ENCODE measurements around the gene KRT78.

DNA sequence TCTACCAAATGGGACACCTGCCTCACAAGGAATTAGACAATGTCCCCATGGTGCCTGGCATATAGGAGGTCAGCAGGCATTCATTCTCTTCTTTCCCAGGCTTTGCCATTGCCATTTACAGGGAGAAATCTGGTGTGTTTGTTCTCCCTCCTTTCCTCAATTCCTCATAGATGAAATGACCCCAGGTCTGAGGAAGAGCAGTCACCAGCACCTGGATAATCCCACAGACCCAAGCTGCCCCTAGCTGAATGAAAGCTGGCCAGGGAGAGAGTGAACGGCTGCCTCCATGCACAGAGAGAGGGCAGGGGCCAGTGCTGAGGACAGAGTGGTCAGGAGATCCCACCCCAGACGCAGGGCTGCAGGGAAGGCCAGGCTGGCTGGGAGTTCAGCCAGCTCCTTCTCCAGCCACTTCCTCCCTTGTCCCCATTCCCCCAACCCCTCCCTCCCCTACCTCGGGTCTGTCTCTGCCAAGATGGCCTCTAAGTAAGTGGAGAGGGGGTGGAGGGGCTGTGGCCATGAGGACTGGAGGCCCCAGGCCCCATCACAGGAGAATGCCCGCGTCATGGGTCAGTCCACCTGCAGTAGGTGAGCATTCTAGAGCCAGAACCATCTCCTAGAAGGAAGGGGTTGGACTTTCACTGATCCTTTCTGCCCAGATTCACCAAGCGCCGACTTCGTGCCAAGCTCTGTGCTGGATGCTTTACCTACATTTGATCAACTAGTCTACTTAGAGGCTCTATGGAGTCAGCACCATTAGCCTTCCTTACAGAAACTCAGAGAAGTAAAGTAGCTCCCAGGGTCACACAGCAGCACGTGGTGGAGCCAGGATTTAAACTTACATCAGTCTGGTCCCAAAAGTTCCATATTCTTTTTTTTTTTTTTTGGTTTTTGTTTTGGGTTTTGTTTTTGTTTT is 32.9 kb downstream of the KRT78 start:
- TF ChIP-seq RAD21 (conservative IDR thresholded peaks at IDR 0.05 in 1 of 2, IDR thresholded peaks at IDR 0.05 in 1 of 2) = no peak
- TF ChIP-seq, protein P1, sequence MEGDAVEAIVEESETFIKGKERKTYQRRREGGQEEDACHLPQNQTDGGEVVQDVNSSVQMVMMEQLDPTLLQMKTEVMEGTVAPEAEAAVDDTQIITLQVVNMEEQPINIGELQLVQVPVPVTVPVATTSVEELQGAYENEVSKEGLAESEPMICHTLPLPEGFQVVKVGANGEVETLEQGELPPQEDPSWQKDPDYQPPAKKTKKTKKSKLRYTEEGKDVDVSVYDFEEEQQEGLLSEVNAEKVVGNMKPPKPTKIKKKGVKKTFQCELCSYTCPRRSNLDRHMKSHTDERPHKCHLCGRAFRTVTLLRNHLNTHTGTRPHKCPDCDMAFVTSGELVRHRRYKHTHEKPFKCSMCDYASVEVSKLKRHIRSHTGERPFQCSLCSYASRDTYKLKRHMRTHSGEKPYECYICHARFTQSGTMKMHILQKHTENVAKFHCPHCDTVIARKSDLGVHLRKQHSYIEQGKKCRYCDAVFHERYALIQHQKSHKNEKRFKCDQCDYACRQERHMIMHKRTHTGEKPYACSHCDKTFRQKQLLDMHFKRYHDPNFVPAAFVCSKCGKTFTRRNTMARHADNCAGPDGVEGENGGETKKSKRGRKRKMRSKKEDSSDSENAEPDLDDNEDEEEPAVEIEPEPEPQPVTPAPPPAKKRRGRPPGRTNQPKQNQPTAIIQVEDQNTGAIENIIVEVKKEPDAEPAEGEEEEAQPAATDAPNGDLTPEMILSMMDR (IDR thresholded peaks at IDR 0.05) = no peak
- TF ChIP-seq, protein P2, sequence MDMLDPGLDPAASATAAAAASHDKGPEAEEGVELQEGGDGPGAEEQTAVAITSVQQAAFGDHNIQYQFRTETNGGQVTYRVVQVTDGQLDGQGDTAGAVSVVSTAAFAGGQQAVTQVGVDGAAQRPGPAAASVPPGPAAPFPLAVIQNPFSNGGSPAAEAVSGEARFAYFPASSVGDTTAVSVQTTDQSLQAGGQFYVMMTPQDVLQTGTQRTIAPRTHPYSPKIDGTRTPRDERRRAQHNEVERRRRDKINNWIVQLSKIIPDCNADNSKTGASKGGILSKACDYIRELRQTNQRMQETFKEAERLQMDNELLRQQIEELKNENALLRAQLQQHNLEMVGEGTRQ (IDR thresholded peaks at IDR 0.05) = no peak
- TF ChIP-seq NR3C1 (IDR thresholded peaks at IDR 0.05) = no peak
- TF ChIP-seq, protein P3, sequence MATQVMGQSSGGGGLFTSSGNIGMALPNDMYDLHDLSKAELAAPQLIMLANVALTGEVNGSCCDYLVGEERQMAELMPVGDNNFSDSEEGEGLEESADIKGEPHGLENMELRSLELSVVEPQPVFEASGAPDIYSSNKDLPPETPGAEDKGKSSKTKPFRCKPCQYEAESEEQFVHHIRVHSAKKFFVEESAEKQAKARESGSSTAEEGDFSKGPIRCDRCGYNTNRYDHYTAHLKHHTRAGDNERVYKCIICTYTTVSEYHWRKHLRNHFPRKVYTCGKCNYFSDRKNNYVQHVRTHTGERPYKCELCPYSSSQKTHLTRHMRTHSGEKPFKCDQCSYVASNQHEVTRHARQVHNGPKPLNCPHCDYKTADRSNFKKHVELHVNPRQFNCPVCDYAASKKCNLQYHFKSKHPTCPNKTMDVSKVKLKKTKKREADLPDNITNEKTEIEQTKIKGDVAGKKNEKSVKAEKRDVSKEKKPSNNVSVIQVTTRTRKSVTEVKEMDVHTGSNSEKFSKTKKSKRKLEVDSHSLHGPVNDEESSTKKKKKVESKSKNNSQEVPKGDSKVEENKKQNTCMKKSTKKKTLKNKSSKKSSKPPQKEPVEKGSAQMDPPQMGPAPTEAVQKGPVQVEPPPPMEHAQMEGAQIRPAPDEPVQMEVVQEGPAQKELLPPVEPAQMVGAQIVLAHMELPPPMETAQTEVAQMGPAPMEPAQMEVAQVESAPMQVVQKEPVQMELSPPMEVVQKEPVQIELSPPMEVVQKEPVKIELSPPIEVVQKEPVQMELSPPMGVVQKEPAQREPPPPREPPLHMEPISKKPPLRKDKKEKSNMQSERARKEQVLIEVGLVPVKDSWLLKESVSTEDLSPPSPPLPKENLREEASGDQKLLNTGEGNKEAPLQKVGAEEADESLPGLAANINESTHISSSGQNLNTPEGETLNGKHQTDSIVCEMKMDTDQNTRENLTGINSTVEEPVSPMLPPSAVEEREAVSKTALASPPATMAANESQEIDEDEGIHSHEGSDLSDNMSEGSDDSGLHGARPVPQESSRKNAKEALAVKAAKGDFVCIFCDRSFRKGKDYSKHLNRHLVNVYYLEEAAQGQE (IDR thresholded peaks at IDR 0.05) = no peak
- no peak for TF ChIP-seq MYC (IDR thresholded peaks at IDR 0.05; ENCODE audit: borderline replicate concordance, low read length)

Measured in A549 (cell line).